ENCODE data around the gene C9orf152.

The C9orf152 gene

GRCh38 chr9:110249603-110250002 lies 41.6 kb upstream of the C9orf152 start:
- H3K9me3 ChIP-seq (ENCODE audit: control insufficient read depth in 5 of 5, low read length in 5 of 5): no peaks in the 10 kb centered on the region
- no peak overlapping the region for H3K4me3 ChIP-seq (ENCODE audit: low read depth in 1 of 5, low read length in 5 of 5)
- peaks cover 0 to 13% (median 6%) of the 10 kb centered on the region in 5 donors for H3K4me1 ChIP-seq (ENCODE audit: control insufficient read depth in 5 of 5, insufficient read depth in 5 of 5, low read length in 5 of 5)
- H3K27me3 ChIP-seq (ENCODE audit: control insufficient read depth in 5 of 5, insufficient read depth in 4 of 5, low read length in 5 of 5): no peaks in the 10 kb centered on the region
- peaks cover 36 to 45% (median 39%) of the 10 kb centered on the region in 5 donors for H3K36me3 ChIP-seq (ENCODE audit: control insufficient read depth in 5 of 5, insufficient read depth in 5 of 5, low read length in 5 of 5)
- H3K27ac ChIP-seq (ENCODE audit: low read depth, low read length): no peak overlapping the region
- no peak overlapping the region for H3K9ac ChIP-seq (ENCODE audit: low read length in 5 of 5)

GRCh38 chr9:110248361-110248760 lies 40.4 kb upstream of the C9orf152 start:
- Histone ChIP-seq H3K27ac (ENCODE audit: low read depth, low read length) (no peak overlapping the region), H3K9ac (ENCODE audit: low read length in 5 of 5) (no peak overlapping the region), H3K27me3 (ENCODE audit: control insufficient read depth in 5 of 5, insufficient read depth in 4 of 5, low read length in 5 of 5) (no peaks in the 10 kb centered on the region), H3K9me3 (ENCODE audit: control insufficient read depth in 5 of 5, low read length in 5 of 5) (no peaks in the 10 kb centered on the region), H3K4me3 (ENCODE audit: low read depth in 1 of 5, low read length in 5 of 5) (no peak overlapping the region), H3K4me1 (ENCODE audit: control insufficient read depth in 5 of 5, insufficient read depth in 5 of 5, low read length in 5 of 5) (peaks cover 0 to 5% (median 0%) of the 10 kb centered on the region in 5 donors), H3K36me3 (ENCODE audit: control insufficient read depth in 5 of 5, insufficient read depth in 5 of 5, low read length in 5 of 5) (peaks cover 43 to 57% (median 48%) of the 10 kb centered on the region in 5 donors)

- Histone ChIP-seq H3K4me3 (ENCODE audit: low read depth in 1 of 5, low read length in 5 of 5) (no peak overlapping the region), H3K4me1 (ENCODE audit: control insufficient read depth in 5 of 5, insufficient read depth in 5 of 5, low read length in 5 of 5) (no peaks in the 10 kb centered on the region), H3K27ac (ENCODE audit: low read depth, low read length) (no peak overlapping the region), H3K27me3 (ENCODE audit: control insufficient read depth in 5 of 5, insufficient read depth in 4 of 5, low read length in 5 of 5) (no peaks in the 10 kb centered on the region), H3K36me3 (ENCODE audit: control insufficient read depth in 5 of 5, insufficient read depth in 5 of 5, low read length in 5 of 5) (peaks cover 54 to 74% (median 58%) of the 10 kb centered on the region in 5 donors), H3K9me3 (ENCODE audit: control insufficient read depth in 5 of 5, low read length in 5 of 5) (no peaks in the 10 kb centered on the region), H3K9ac (ENCODE audit: low read length in 5 of 5) (no peak overlapping the region)
Observed at GRCh38 chr9:110246214-110246613, 38.3 kb upstream of the C9orf152 start.

GRCh38 chr9:110244616-110245015 lies 36.7 kb upstream of the C9orf152 start:
- Histone ChIP-seq H3K27ac (ENCODE audit: low read depth, low read length) (no peak overlapping the region), H3K9ac (ENCODE audit: low read length in 5 of 5) (no peak overlapping the region), H3K36me3 (ENCODE audit: control insufficient read depth in 5 of 5, insufficient read depth in 5 of 5, low read length in 5 of 5) (peaks cover 46 to 63% (median 50%) of the 10 kb centered on the region in 5 donors), H3K4me1 (ENCODE audit: control insufficient read depth in 5 of 5, insufficient read depth in 5 of 5, low read length in 5 of 5) (no peaks in the 10 kb centered on the region), H3K9me3 (ENCODE audit: control insufficient read depth in 5 of 5, low read length in 5 of 5) (no peaks in the 10 kb centered on the region), H3K27me3 (ENCODE audit: control insufficient read depth in 5 of 5, insufficient read depth in 4 of 5, low read length in 5 of 5) (no peaks in the 10 kb centered on the region), H3K4me3 (ENCODE audit: low read depth in 1 of 5, low read length in 5 of 5) (no peak overlapping the region)

- Histone ChIP-seq H3K9ac (ENCODE audit: low read length in 5 of 5) (no peak overlapping the region), H3K4me3 (ENCODE audit: low read depth in 1 of 5, low read length in 5 of 5) (no peak overlapping the region), H3K36me3 (ENCODE audit: control insufficient read depth in 5 of 5, insufficient read depth in 5 of 5, low read length in 5 of 5) (peaks cover 29 to 44% (median 32%) of the 10 kb centered on the region in 5 donors), H3K4me1 (ENCODE audit: control insufficient read depth in 5 of 5, insufficient read depth in 5 of 5, low read length in 5 of 5) (no peaks in the 10 kb centered on the region), H3K9me3 (ENCODE audit: control insufficient read depth in 5 of 5, low read length in 5 of 5) (no peaks in the 10 kb centered on the region), H3K27ac (ENCODE audit: low read depth, low read length) (no peak overlapping the region), H3K27me3 (ENCODE audit: control insufficient read depth in 5 of 5, insufficient read depth in 4 of 5, low read length in 5 of 5) (no peaks in the 10 kb centered on the region)
Observed at GRCh38 chr9:110241858-110242321, 33.9 kb upstream of the C9orf152 start.

- Histone ChIP-seq H3K36me3 (ENCODE audit: control insufficient read depth in 5 of 5, insufficient read depth in 5 of 5, low read length in 5 of 5) (peaks cover 25 to 41% (median 27%) of the 10 kb centered on the region in 5 donors), H3K27ac (ENCODE audit: low read depth, low read length) (no peak overlapping the region), H3K4me1 (ENCODE audit: control insufficient read depth in 5 of 5, insufficient read depth in 5 of 5, low read length in 5 of 5) (no peaks in the 10 kb centered on the region), H3K27me3 (ENCODE audit: control insufficient read depth in 5 of 5, insufficient read depth in 4 of 5, low read length in 5 of 5) (no peaks in the 10 kb centered on the region), H3K4me3 (ENCODE audit: low read depth in 1 of 5, low read length in 5 of 5) (no peak overlapping the region), H3K9ac (ENCODE audit: low read length in 5 of 5) (no peak overlapping the region), H3K9me3 (ENCODE audit: control insufficient read depth in 5 of 5, low read length in 5 of 5) (no peaks in the 10 kb centered on the region)
Observed at GRCh38 chr9:110241260-110241857, 33.4 kb upstream of the C9orf152 start.

GRCh38 chr9:110240198-110240597 lies 32.2 kb upstream of the C9orf152 start:
- H3K27ac ChIP-seq (ENCODE audit: low read depth, low read length): no peak overlapping the region

GRCh38 chr9:110228321-110228720 lies 20.4 kb upstream of the C9orf152 start:
- no peak overlapping the region for H3K4me3 ChIP-seq (ENCODE audit: low read depth in 1 of 5, low read length in 5 of 5)
- no peaks in the 10 kb centered on the region for H3K4me1 ChIP-seq (ENCODE audit: control insufficient read depth in 5 of 5, insufficient read depth in 5 of 5, low read length in 5 of 5)
- no peak overlapping the region for H3K27ac ChIP-seq (ENCODE audit: low read depth, low read length)
- no peaks in the 10 kb centered on the region for H3K9me3 ChIP-seq (ENCODE audit: control insufficient read depth in 5 of 5, low read length in 5 of 5)
- H3K27me3 ChIP-seq (ENCODE audit: control insufficient read depth in 5 of 5, insufficient read depth in 4 of 5, low read length in 5 of 5): no peaks in the 10 kb centered on the region
- no peak overlapping the region for H3K9ac ChIP-seq (ENCODE audit: low read length in 5 of 5)
- H3K36me3 ChIP-seq (ENCODE audit: control insufficient read depth in 5 of 5, insufficient read depth in 5 of 5, low read length in 5 of 5): no peaks in the 10 kb centered on the region

More at GRCh38 chr9:110240198-110240597, 32.2 kb upstream of the C9orf152 start:
- H3K36me3 ChIP-seq (ENCODE audit: control insufficient read depth in 5 of 5, insufficient read depth in 5 of 5, low read length in 5 of 5): peaks cover 21 to 34% (median 22%) of the 10 kb centered on the region in 5 donors
- no peaks in the 10 kb centered on the region for H3K27me3 ChIP-seq (ENCODE audit: control insufficient read depth in 5 of 5, insufficient read depth in 4 of 5, low read length in 5 of 5)
- no peak overlapping the region for H3K9ac ChIP-seq (ENCODE audit: low read length in 5 of 5)
- no peaks in the 10 kb centered on the region for H3K4me1 ChIP-seq (ENCODE audit: control insufficient read depth in 5 of 5, insufficient read depth in 5 of 5, low read length in 5 of 5)
- H3K9me3 ChIP-seq (ENCODE audit: control insufficient read depth in 5 of 5, low read length in 5 of 5): peaks cover 0 to 3% (median 0%) of the 10 kb centered on the region in 5 donors
- no peak overlapping the region for H3K4me3 ChIP-seq (ENCODE audit: low read depth in 1 of 5, low read length in 5 of 5)

- Histone ChIP-seq H3K4me1 (ENCODE audit: control insufficient read depth in 5 of 5, insufficient read depth in 5 of 5, low read length in 5 of 5) (no peaks in the 10 kb centered on the region), H3K36me3 (ENCODE audit: control insufficient read depth in 5 of 5, insufficient read depth in 5 of 5, low read length in 5 of 5) (no peaks in the 10 kb centered on the region), H3K4me3 (ENCODE audit: low read depth in 1 of 5, low read length in 5 of 5) (no peak overlapping the region), H3K27ac (ENCODE audit: low read depth, low read length) (no peak overlapping the region), H3K9ac (ENCODE audit: low read length in 5 of 5) (no peak overlapping the region), H3K27me3 (ENCODE audit: control insufficient read depth in 5 of 5, insufficient read depth in 4 of 5, low read length in 5 of 5) (no peaks in the 10 kb centered on the region), H3K9me3 (ENCODE audit: control insufficient read depth in 5 of 5, low read length in 5 of 5) (no peaks in the 10 kb centered on the region)
Observed at GRCh38 chr9:110224583-110224982, 16.6 kb upstream of the C9orf152 start.

GRCh38 chr9:110220809-110221208 lies 12.8 kb upstream of the C9orf152 start:
- no peak overlapping the region for H3K27ac ChIP-seq (ENCODE audit: low read depth, low read length)
- no peaks in the 10 kb centered on the region for H3K27me3 ChIP-seq (ENCODE audit: control insufficient read depth in 5 of 5, insufficient read depth in 4 of 5, low read length in 5 of 5)
- no peak overlapping the region for H3K4me3 ChIP-seq (ENCODE audit: low read depth in 1 of 5, low read length in 5 of 5)

More at GRCh38 chr9:110220809-110221208, 12.8 kb upstream of the C9orf152 start:
- peaks cover 0 to 14% (median 2%) of the 10 kb centered on the region in 5 donors for H3K4me1 ChIP-seq (ENCODE audit: control insufficient read depth in 5 of 5, insufficient read depth in 5 of 5, low read length in 5 of 5)
- no peaks in the 10 kb centered on the region for H3K36me3 ChIP-seq (ENCODE audit: control insufficient read depth in 5 of 5, insufficient read depth in 5 of 5, low read length in 5 of 5)
- H3K9ac ChIP-seq (ENCODE audit: low read length in 5 of 5): no peak overlapping the region
- H3K9me3 ChIP-seq (ENCODE audit: control insufficient read depth in 5 of 5, low read length in 5 of 5): no peaks in the 10 kb centered on the region

Measured in subcutaneous abdominal adipose tissue (tissue), 5 donors.